GM18505 (cell line): ENCODE data around the gene KRT24.

ENCODE experiments used
- ATAC-seq: cut with Tn5 transposase; IDR thresholded peaks from one replicate; pipeline ENCODE4 v1.9.1; 2021; ENCODE audit not compliant: unreplicated experiment
- POLR2A ChIP-seq: IDR thresholded peaks from 4 replicates; pipeline ENCODE4 v1.6.1; 2011; ENCODE audit warnings: borderline replicate concordance; ENCODE audit not compliant: insufficient read depth, insufficient read length; ENCODE audit errors: extremely low read depth

The KRT24 gene

DNA sequence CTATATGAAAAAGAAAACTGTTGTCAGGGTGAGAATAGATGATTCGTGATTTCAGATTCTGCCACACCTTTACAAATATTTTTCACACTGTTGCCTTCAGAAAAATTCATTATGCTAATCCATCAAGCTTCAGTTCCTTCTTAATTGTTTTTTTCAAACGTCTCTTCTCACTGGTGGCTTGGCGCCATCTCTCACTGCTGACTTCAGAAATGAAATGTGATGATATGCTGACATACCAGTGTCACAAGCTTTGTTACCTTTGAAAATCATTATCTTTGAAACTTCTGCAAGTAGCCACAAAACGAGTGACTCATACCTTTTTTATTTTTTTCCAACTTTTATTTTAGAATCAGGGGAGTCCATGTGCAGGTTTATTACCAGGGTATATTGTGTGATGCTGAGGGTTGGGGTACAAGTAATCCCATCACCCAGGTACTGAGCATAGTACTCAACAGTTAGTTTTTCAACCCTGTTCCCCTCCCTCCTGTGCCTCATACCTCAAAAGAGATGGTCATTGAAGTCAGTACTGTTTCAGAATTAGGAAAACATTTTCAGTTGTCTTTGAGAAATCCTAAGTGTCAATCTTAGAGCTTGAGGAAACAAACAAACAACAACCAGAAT is 24.5 kb downstream of the KRT24 start:
- ATAC-seq, result no peak
- TF ChIP-seq POLR2A, result no peak

DNA sequence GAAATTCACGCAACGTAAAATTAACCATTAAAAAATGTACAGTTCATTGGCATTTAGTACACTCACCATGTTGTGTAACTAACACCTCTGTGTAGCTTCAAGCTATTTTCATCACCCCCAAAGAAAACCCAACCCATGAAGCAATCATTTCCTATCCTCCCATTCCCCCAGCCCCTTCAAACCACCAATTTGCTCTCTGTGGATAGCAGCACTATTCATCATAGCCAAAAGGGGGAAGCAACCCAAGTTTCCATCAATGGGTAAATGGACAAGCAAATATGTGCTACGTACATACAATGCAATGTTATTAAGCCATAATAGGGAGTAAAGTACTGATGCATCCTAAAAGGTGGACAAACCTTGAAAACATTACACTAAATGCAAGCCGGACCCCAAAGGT is 27.6 kb downstream of the KRT24 start:
- no peak for ATAC-seq
- no peak for TF ChIP-seq POLR2A

DNA sequence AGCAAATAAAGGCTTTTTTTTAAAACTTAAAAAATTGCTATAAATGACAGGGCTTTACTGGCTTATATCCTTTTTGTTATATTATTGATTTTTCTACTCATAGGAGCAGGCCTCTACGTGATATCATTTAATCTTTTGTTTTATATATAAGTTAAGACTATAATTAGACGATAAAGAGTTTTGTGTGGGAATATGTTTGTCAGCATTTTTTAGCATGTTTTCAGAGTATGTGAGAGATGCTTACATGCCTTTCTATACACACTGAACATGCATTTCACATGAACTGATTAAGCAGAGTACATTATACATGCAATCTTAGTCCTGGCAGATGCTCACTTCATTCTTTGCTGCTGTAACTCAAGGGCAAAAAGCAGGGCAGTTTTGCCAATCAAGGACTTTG is 30.9 kb downstream of the KRT24 start:
- no peak for TF ChIP-seq POLR2A
- no peak for ATAC-seq

DNA sequence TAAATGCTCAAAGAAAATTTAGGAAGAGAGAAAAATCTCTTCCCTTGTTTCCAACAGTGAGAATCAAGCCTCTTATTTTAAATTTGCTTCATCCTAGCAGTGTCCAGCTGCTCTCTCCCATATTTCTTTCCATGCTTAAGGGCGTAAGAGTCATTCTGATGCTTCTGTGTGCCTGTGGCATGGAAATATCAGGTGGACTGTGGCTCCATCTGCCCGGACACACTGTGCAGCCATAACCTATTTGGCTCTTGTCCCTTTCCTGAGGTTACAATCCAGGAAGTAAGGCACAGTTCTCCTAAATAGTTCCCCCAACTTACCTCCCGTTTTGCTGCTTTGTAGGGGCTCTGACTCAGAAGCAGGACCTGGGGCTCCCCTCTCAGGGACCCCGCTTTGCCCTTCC is 32.3 kb downstream of the KRT24 start:
- TF ChIP-seq POLR2A, result no peak
- ATAC-seq, result no peak

DNA sequence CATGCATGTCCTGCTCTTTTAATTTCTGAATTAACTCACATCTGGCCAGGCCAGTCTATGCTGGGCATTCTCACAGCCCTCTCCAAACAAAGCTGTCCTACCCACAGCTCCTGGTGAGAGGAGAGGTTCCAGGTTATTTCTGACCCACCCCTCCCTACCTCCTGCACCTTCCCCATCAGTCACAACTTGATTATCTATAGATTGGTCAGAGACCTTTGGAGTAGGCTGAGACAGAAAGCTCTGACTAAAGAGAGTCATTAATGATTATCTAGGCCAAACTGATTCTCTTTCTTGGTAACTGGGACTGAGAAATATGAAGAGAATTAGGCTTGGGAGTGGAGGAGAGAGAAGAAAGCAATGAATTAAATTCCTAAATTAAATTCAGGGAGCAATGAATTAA is 37.2 kb downstream of the KRT24 start:
- ATAC-seq, result no peak
- TF ChIP-seq POLR2A, result no peak

DNA sequence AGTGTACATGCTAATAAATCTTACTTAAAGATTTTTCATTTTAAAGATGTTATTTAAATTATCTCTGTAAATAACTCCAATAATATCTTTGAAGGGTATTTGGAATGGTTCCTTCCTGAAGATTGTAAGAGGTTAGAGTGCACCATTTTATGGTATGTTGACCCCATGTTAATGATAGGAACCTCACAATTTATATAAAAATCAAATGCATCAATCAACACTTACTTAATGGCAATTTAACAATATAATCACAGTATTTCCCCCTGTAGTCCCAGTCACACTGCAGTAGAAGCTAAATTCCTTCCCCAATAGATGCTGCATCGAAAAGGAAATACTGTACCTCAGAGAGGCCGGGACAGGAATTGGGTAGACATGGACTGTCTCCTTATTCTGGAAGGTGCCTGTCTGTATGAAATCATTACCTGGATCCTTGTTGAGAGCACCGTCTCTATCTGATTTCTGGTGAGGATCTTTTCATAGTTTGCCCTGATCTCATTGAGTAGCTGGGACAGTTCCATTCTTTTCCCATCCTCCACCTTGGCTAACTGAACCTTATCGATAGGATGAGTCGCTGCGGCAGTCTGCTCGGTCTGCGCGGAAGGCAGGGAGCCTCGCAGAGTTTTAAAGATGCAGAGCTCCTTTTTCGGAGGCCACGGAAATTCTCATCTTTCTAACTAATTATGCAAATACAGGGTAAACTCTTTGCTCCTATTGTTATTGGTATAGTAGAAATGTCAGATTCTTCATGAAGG is 38.8 kb downstream of the KRT24 start, which contains the start of gene KRT222:
TSS of gene KRT222 (minus strand) at position 596 of the 752 bp plus-strand sequence. CDS start at position 518, 78 bp downstream.
- TF ChIP-seq POLR2A, result no peak
- no peak for ATAC-seq

DNA sequence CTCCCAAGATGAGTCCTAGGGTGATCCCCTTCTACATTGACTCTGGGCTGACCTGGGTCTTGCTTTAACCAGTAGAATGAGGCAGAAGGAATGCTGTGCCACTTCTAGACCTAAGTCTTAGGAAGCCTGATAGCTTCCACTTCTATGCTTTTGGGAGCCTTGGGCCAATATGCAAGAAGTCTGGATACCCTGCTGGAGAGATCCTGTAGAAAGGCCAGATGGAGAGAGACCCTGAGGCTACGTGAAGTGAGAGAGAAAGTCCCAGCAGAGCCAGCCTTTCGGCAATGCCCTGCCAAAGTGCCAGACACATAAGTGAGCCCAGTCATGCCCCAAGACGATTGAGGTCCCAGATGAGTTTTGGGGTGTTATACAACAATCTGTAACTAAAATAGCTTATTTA is 40.3 kb downstream of the KRT24 start:
- no peak for ATAC-seq
- no peak for TF ChIP-seq POLR2A

DNA sequence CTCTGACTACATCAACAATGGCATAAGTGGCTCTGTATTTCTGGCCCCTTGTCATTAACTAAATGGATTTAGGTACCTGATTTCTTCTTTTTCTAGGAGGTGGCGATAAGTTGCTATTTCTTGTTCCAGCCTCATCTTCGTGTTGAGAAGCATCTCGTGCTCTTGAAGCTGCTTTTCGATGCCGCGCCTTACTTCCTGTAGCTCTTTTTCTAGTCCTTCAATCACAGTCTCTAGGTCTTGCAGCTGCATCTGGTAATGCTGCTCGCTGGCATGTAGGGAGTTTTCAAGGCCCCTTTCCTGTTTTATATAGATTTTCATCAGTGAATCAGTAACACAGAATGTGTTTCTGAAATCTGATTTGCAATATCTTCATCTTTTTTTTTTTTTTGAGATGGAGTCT is 43.6 kb downstream of the KRT24 start:
- TF ChIP-seq POLR2A, result no peak
- ATAC-seq, result no peak

DNA sequence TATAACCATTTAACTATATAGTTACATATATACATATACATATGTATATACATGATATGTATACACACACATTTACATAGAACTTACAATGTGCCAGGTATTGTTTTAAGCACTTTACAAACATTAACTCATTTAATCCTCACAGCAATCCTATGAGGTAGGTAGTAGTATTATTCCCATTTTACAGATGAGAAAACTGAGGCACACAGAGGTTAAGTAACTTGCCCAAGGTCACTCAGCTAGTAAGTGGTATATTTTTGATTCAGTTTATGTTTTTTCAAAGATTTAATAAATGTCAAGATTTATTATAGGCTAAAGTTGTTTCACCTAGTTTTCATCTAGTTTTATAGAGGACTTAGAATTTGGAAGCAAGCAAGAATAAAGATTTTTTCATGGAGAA is 45.2 kb downstream of the KRT24 start:
- ATAC-seq, result no peak
- TF ChIP-seq POLR2A, result no peak

DNA sequence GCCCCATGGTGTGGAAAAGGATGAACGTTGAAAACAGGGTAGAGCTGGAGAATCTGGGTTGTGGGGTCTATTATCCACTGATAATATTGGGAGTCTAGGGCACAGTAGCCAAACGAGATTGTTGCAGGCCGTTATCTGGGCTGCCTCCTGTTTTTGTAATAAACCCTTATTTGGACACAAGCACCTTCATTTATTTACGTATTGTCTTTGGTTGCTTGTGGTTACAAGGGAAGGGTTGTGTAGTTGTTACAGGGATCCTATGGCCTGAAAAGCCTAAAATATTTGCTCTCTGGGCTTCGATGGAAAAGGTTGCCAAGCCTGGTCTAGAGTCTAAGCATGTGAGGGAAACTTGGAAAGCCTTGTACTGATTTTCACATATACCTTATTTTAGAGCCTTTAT is 51.6 kb downstream of the KRT24 start:
- ATAC-seq, result no peak
- no peak for TF ChIP-seq POLR2A

DNA sequence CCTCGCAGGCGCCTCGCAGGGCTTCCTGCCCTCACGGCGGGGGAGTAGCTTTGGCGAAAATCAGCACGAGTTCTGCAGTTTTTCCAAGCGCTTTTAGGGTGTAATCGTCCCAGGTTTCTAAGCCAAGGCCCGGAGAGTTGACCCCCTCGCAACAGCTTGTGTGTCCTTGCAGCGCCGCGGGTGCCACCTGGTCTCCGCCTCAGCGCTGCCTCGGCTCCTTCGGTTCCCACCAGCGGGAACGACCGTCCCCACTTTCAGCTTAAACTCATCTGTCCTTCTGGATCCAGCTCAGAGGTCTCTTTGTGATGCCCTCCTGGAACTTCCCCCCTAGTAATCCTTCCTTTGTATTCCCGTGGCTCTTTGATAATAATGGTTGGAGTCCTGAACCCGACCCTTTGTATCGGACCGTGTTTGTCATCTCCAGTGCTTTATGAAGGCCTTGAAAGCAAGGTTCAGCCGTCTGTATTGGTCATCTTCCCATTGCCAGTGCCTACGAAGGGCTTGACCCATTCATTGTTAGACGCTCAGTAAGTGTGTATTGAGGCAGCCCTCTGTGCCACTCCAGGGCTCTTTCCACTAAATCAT is 55.1 kb downstream of the KRT24 start:
- TF ChIP-seq POLR2A, result no peak
- peak; percentile 18 for ATAC-seq
